Measurements from ENCODE around the gene UGT1A1. TPM values are rescaled to one million over a fixed set of nuclear protein-coding genes. Genes with fewer than 3 reads are reported as not detected.
A peak's percentile ranks its signal among the peaks of the same experiment; 100 is the strongest.

Gene UGT1A1
- total and polyA plus RNA-seq, 2 of the 13 experiments (the other 11 are each of a cell fraction or from before 2014, with no cell fraction given) = 0.69 to 0.75 TPM

DNA sequence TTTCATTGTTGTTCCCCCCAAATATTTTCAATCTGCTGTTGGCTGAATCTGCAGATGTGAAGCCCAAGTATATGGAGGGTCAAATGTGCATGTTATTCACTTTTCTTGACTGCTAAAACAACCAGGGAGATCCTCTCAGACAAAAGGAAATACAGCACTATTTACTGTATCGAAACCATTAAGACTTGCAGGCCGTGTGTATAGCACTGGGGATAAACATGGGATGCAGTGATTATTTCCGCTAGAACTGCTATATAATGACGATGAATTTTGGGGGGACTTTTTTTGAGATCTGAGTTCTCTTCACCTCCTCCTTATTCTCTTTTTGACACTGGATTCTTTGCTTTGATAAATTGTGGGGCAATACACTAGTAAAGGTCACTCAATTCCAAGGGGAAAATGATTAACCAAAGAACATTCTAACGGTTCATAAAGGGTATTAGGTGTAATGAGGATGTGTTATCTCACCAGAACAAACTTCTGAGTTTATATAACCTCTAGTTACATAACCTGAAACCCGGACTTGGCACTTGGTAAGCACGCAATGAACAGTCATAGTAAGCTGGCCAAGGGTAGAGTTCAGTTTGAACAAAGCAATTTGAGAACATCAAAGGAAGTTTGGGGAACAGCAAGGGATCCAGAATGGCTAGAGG is 3.5 kb upstream of the UGT1A1 start (continued):
- TF ChIP-seq ZSCAN25 (CRISPR knock-in tag; IDR thresholded peaks at IDR 0.05) (peak; percentile 48; the same call in 1 of the 2 replicates), HNRNPK (IDR thresholded peaks at IDR 0.05; ENCODE audit: low read depth, low read length, poor library complexity, severe bottlenecking) (no peak), NFKBIZ (CRISPR knock-in tag; IDR thresholded peaks at IDR 0.05) (peak; percentile 87; the same call in 1 of the 2 replicates), ZNF431 (CRISPR knock-in tag; IDR thresholded peaks at IDR 0.05; ENCODE audit: borderline replicate concordance, low read depth) (no peak), CHD4 (IDR thresholded peaks at IDR 0.05; ENCODE audit: borderline replicate concordance, low read length) (peak; percentile 57; the same call in 1 of the 2 replicates), ELF4 (CRISPR knock-in tag; IDR thresholded peaks at IDR 0.05; ENCODE audit: borderline replicate concordance) (peak; percentile 75; the same call in 1 of the 2 replicates), ZNF10 (CRISPR knock-in tag; IDR thresholded peaks at IDR 0.05; ENCODE audit: borderline replicate concordance, low read depth) (no peak), HOXA7 (CRISPR knock-in tag; IDR thresholded peaks at IDR 0.05) (0 out of 2 replicates have a peak, but pooled peaks have one; percentile 68), XRCC5 (optimal IDR thresholded peaks at IDR 0.05; ENCODE audit: low read length) (no peak), ZNF446 (CRISPR knock-in tag; IDR thresholded peaks at IDR 0.05) (no peak), KLF13 (CRISPR knock-in tag; IDR thresholded peaks at IDR 0.05) (no peak), ZSCAN12 (CRISPR knock-in tag; IDR thresholded peaks at IDR 0.05) (no peak), PHF5A (CRISPR knock-in tag; IDR thresholded peaks at IDR 0.05; ENCODE audit: low read depth, unreplicated experiment) (peak; percentile 62), SYNCRIP (IDR thresholded peaks at IDR 0.05; ENCODE audit: insufficient read depth, low read depth, low read length) (no peak), TRIM24 (CRISPR knock-in tag; IDR thresholded peaks at IDR 0.05) (peak; percentile 64; the same call in 1 of the 2 replicates), ESRRA (CRISPR knock-in tag; IDR thresholded peaks at IDR 0.05; ENCODE audit: low read depth) (peak; percentile 87), ZNF234 (CRISPR knock-in tag; conservative IDR thresholded peaks at IDR 0.05) (no peak), MTF2 (CRISPR knock-in tag; IDR thresholded peaks at IDR 0.05; ENCODE audit: borderline replicate concordance) (no peak), ZNF703 (CRISPR knock-in tag; IDR thresholded peaks at IDR 0.05; ENCODE audit: borderline replicate concordance) (peak; percentile 99), CBX5 (CRISPR knock-in tag; IDR thresholded peaks at IDR 0.05; ENCODE audit: borderline replicate concordance) (no peak), RAD51 (IDR thresholded peaks at IDR 0.05; ENCODE audit: borderline replicate concordance) (no peak), DNMT1 (CRISPR knock-in tag; IDR thresholded peaks at IDR 0.05) (no peak)
- TF ChIP-seq, protein P1, sequence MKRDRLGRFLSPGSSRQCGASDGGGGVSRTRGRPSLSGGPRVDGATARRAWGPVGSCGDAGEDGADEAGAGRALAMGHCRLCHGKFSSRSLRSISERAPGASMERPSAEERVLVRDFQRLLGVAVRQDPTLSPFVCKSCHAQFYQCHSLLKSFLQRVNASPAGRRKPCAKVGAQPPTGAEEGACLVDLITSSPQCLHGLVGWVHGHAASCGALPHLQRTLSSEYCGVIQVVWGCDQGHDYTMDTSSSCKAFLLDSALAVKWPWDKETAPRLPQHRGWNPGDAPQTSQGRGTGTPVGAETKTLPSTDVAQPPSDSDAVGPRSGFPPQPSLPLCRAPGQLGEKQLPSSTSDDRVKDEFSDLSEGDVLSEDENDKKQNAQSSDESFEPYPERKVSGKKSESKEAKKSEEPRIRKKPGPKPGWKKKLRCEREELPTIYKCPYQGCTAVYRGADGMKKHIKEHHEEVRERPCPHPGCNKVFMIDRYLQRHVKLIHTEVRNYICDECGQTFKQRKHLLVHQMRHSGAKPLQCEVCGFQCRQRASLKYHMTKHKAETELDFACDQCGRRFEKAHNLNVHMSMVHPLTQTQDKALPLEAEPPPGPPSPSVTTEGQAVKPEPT (CRISPR knock-in tag; IDR thresholded peaks at IDR 0.05; ENCODE audit: low read depth) = no peak
- TF ChIP-seq, protein P2, sequence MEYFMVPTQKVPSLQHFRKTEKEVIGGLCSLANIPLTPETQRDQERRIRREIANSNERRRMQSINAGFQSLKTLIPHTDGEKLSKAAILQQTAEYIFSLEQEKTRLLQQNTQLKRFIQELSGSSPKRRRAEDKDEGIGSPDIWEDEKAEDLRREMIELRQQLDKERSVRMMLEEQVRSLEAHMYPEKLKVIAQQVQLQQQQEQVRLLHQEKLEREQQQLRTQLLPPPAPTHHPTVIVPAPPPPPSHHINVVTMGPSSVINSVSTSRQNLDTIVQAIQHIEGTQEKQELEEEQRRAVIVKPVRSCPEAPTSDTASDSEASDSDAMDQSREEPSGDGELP (IDR thresholded peaks at IDR 0.05; ENCODE audit: borderline replicate concordance, low read depth) = peak; percentile 35; the same call in 1 of the 2 replicates
- TF ChIP-seq, protein P3, sequence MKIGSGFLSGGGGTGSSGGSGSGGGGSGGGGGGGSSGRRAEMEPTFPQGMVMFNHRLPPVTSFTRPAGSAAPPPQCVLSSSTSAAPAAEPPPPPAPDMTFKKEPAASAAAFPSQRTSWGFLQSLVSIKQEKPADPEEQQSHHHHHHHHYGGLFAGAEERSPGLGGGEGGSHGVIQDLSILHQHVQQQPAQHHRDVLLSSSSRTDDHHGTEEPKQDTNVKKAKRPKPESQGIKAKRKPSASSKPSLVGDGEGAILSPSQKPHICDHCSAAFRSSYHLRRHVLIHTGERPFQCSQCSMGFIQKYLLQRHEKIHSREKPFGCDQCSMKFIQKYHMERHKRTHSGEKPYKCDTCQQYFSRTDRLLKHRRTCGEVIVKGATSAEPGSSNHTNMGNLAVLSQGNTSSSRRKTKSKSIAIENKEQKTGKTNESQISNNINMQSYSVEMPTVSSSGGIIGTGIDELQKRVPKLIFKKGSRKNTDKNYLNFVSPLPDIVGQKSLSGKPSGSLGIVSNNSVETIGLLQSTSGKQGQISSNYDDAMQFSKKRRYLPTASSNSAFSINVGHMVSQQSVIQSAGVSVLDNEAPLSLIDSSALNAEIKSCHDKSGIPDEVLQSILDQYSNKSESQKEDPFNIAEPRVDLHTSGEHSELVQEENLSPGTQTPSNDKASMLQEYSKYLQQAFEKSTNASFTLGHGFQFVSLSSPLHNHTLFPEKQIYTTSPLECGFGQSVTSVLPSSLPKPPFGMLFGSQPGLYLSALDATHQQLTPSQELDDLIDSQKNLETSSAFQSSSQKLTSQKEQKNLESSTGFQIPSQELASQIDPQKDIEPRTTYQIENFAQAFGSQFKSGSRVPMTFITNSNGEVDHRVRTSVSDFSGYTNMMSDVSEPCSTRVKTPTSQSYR (CRISPR knock-in tag; IDR thresholded peaks at IDR 0.05; ENCODE audit: borderline replicate concordance) = peak; percentile 70; the same call in 1 of the 2 replicates
